OCI-LY7 (cell line): ENCODE results near the gene ANAPC1. TPM values are rescaled to one million over a fixed set of nuclear protein-coding genes. Genes with fewer than 3 reads are reported as not detected.

Source experiments
- BruUV-seq: library from RNA; stranded (reverse); fragments of 400-500 nt; replicated peaks from 2 replicates; lab custom pipeline; 2021; lab: Mats Ljungman, UMichigan
- CTCF ChIA-PET: fragments of 300-600 bp; sonication (Branson Sonifier 250); formaldehyde crosslinking; loops from one replicate; lab custom pipeline; 2022; ENCODE audit warnings: antibody characterized with exemption; ENCODE audit not compliant: unreplicated experiment; lab: Charles Lee
- POLR2A ChIA-PET: fragments of 300-600 bp; sonication (Branson Sonifier 250); formaldehyde crosslinking; loops from one replicate; lab custom pipeline; 2022; ENCODE audit warnings: antibody characterized with exemption; lab: Charles Lee
- DNase-seq: peaks from one replicate; pipeline ENCODE4 v3.0.0-alpha.2; 2015; ENCODE audit warnings: low spot score
- H2AFZ ChIP-seq: fragments of 200-600 bp; sonication (generic), shearing (Covaris generic); 2 replicates; pipeline ENCODE4 v1.6.1; 2014; ENCODE audit warnings: mild to moderate bottlenecking, antibody characterized with exemption, low read length, moderate library complexity
- H3K27ac ChIP-seq: fragments of 200-600 bp; sonication (generic); 2 replicates; pipeline ENCODE4 v1.5.1; 2014; ENCODE audit warnings: mixed run types, low read depth, mild to moderate bottlenecking, moderate library complexity, low read length, inconsistent platforms; ENCODE audit not compliant: poor library complexity, severe bottlenecking
- H3K36me3 ChIP-seq: fragments of 200-600 bp; sonication (generic); 2 replicates; pipeline ENCODE4 v1.6.1; 2014; ENCODE audit warnings: mild to moderate bottlenecking, antibody characterized with exemption, low read length, moderate library complexity, mixed read lengths; ENCODE audit not compliant: insufficient read depth
- H3K4me1 ChIP-seq: fragments of 200-600 bp; sonication (generic); 2 replicates; pipeline ENCODE4 v1.5.1; 2014; ENCODE audit warnings: mild to moderate bottlenecking, low read length; ENCODE audit not compliant: insufficient read depth, poor library complexity, severe bottlenecking
- H3K4me2 ChIP-seq: fragments of 200-600 bp; sonication (generic); 2 replicates; pipeline ENCODE4 v1.6.1; 2014; ENCODE audit warnings: mild to moderate bottlenecking, low read length
- H3K4me3 ChIP-seq: fragments of 200-600 bp; sonication (generic); 2 replicates; pipeline ENCODE4 v1.5.1; 2014; ENCODE audit warnings: mild to moderate bottlenecking, low read depth, low read length; ENCODE audit not compliant: poor library complexity, severe bottlenecking
- H3K79me2 ChIP-seq: fragments of 200-600 bp; sonication (generic); 2 replicates; pipeline ENCODE4 v1.6.1; 2016; ENCODE audit warnings: low read depth, mild to moderate bottlenecking, low read length, moderate library complexity, mixed read lengths; ENCODE audit not compliant: insufficient read depth
- H3K9me2 ChIP-seq: fragments of 200-600 bp; sonication (generic); 2 replicates; pipeline ENCODE4 v1.6.1; 2016; ENCODE audit warnings: mild to moderate bottlenecking, low read length, mixed read lengths; ENCODE audit not compliant: insufficient read depth
- H3K9me3 ChIP-seq: fragments of 200-600 bp; sonication (generic); 2 replicates; pipeline ENCODE4 v1.6.1; 2014; ENCODE audit warnings: mild to moderate bottlenecking, mixed run types, low read length, mixed read lengths
- H4K20me1 ChIP-seq: fragments of 200-600 bp; sonication (generic); 2 replicates; pipeline ENCODE4 v1.6.1; 2014; ENCODE audit warnings: mild to moderate bottlenecking, antibody characterized with exemption, low read length, moderate library complexity, mixed read lengths; ENCODE audit not compliant: insufficient read depth
- CTCF ChIP-seq: fragments of 200-600 bp; sonication (generic); conservative IDR thresholded peaks from 2 replicates; pipeline ENCODE4 v1.5.1; 2014; ENCODE audit warnings: mild to moderate bottlenecking, antibody characterized with exemption, low read length, moderate library complexity, mixed read lengths
- EZH2phosphoT487 ChIP-seq: fragments of 200-600 bp; sonication (generic); IDR thresholded peaks from 2 replicates; pipeline ENCODE4 v1.6.1; 2018; ENCODE audit warnings: low read depth, borderline replicate concordance, mild to moderate bottlenecking, mixed run types, antibody characterized with exemption, low read length, moderate library complexity, mixed read lengths
- intact Hi-C: fragments of 100-400 bp; cut with micrococcal nuclease; formaldehyde crosslinking; loops from one replicate; pipeline ENCODE4 v1.10.0; 2022; ENCODE audit not compliant: unreplicated experiment
- total RNA-seq, 2 experiments: library from RNA; depleted of rRNA in 1 of 2; stranded (reverse); fragments of >200 nt in 1 of 2; shearing (Covaris generic) in 1 of 2; gene quantifications; 2 replicates each; pipeline ENCODE4 v1.2.3, GENCODE V29; 2014 to 2022

The ANAPC1 gene
- total RNA-seq, 2 experiments from 2014 or later: 103 to 131 TPM

DNA sequence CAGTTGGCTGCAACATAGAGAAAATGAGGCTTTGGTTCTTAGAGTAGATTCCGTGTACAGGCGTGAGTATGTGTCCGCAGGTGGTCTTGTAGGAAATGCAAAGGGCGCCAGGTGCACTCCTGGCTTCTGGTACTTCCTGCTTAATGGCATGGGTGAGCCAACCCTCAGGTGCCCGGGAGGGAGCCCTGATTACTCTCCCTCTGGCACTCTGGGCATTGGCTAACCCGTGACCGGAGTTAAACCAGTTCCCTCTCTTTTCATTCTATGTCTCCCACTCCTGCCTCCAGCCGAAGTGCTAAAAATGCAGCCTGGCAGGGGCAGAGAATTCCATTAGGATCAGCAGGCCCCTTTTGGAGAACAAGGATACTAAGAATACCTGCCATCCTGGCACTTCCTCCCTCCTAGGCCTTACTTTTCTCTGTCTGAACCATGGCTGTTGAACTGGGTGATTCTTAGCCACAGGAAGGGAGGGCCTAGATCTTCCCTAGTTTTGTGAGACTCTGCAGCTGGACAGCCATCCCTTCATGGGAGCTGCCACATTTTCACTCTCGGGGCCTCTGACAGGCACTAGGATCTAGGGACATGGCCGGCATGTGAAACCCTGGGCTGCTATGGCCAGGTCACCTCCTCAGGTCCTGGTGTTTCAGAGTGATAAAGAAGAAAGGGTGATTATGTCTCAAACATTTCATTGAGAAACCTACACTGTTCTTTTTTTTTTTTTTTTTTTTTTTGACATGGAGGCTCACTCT is 20.9 kb upstream of the ANAPC1 start:
- CTCF ChIA-PET: no interaction called here
- H3K9me2 ChIP-seq: no peaks in the 10 kb centered on the region
- no peak for DNase-seq
- H3K36me3 ChIP-seq: no peaks in the 10 kb centered on the region
- no TSS peak for BruUV-seq
- TF ChIP-seq CTCF: no peak
- no peak for TF ChIP-seq EZH2phosphoT487
- POLR2A ChIA-PET: interaction anchor here (0.7 kb wide), 1 partner anchor 869 kb away, joined by 5 read pairs; no protein-coding TSS in a partner anchor
- H3K79me2 ChIP-seq: no peaks in the 10 kb centered on the region
- H2AFZ ChIP-seq: no peak overlapping the region
- intact Hi-C loops: no loop called here
- H3K4me3 ChIP-seq: no peak overlapping the region
- H3K9me3 ChIP-seq: no peaks in the 10 kb centered on the region
- H3K27ac ChIP-seq: no peak overlapping the region
- H4K20me1 ChIP-seq: no peaks in the 10 kb centered on the region
- no peak overlapping the region for H3K4me2 ChIP-seq
- H3K4me1 ChIP-seq: peaks cover 20% of the 10 kb centered on the region

DNA sequence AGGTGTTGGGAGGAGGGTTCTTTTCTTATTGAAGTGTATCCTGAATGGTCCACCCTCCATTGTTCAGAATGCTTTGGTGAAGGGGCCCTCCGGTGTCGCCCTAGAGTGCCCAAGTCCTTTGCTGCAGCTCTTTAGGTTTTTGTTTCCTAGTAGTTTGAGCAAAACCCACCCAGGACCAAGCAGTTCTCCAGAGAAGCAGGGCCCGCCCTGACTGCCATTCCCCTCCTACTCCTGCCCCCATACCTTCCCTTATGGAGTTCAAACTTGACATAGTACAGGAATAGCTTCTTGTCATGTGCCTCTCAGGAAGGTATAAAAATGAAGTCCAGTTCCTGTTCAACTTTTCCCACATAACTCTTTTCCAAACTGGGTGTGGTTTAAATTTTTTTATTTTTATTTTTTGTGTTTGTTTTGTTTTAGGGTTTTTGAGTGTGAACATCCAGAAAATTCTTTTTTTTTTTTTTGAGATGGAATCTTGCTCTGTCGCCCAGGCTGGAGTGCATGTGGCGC is 20.0 kb upstream of the ANAPC1 start:
- intact Hi-C loops: no loop called here
- Histone ChIP-seq H4K20me1 (no peaks in the 10 kb centered on the region), H3K27ac (no peak overlapping the region), H2AFZ (no peak overlapping the region), H3K79me2 (no peaks in the 10 kb centered on the region), H3K9me3 (no peaks in the 10 kb centered on the region), H3K9me2 (no peaks in the 10 kb centered on the region), H3K36me3 (no peaks in the 10 kb centered on the region), H3K4me1 (peaks cover 20% of the 10 kb centered on the region), H3K4me3 (no peak overlapping the region), H3K4me2 (no peak overlapping the region)
- BruUV-seq: no TSS peak
- ChIA-PET CTCF (no interaction called here), POLR2A (no interaction called here)
- no peak for DNase-seq
- TF ChIP-seq CTCF (no peak), EZH2phosphoT487 (no peak)

- intact Hi-C loops: no loop called here
- Histone ChIP-seq H3K4me1 (peaks cover 20% of the 10 kb centered on the region), H4K20me1 (no peaks in the 10 kb centered on the region), H2AFZ (no peak overlapping the region), H3K4me3 (no peak overlapping the region), H3K9me3 (no peaks in the 10 kb centered on the region), H3K79me2 (no peaks in the 10 kb centered on the region), H3K36me3 (no peaks in the 10 kb centered on the region), H3K4me2 (no peak overlapping the region), H3K9me2 (no peaks in the 10 kb centered on the region), H3K27ac (no peak overlapping the region)
- DNase-seq: no peak
- POLR2A ChIA-PET: no interaction called here
- no TSS peak for BruUV-seq
- CTCF ChIA-PET: interaction anchor here (1.0 kb wide), 1 partner anchor 141 kb away, joined by 3 read pairs; no protein-coding TSS in a partner anchor
- TF ChIP-seq CTCF: no peak
- no peak for TF ChIP-seq EZH2phosphoT487
Observed at GRCh38 chr2:111903516-111903915, 19.5 kb upstream of the ANAPC1 start.
